DMS79 (cell line): Measurements from ENCODE around the gene FPGS.
"Not testable (repeated sequence)": the region's sequence is repeated elsewhere in the genome, so short reads cannot be mapped to it uniquely, and the experiment has no call there.

ENCODE experiments used
- DNase-seq: peaks from one replicate; lab custom pipeline; 2025; lab: John Stamatoyannopoulos, UW

The FPGS gene

DNA sequence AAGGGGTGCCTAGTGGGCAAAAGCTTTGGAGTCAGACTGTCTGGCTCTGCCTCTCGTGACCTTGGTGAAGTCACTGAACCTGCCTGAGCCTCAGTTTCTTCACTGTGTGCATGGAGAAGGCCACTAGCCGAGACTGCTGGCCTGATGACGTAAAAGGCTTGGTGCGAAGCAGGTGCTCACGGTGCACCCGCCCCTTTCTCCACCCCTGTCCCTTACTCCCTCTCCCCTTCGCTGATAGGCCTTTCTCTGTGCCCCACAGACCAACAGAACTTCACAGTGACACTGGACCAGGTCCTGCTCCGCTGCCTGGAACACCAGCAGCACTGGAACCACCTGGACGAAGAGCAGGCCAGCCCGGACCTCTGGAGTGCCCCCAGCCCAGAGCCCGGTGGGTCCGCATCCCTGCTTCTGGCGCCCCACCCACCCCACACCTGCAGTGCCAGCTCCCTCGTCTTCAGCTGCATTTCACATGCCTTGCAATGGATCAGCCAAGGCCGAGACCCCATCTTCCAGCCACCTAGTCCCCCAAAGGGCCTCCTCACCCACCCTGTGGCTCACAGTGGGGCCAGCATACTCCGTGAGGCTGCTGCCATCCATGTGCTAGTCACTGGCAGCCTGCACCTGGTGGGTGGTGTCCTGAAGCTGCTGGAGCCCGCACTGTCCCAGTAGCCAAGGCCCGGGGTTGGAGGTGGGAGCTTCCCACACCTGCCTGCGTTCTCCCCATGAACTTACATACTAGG is 10.4 kb downstream of the FPGS start:
- no peak for DNase-seq

GRCh38 chr9:127813686-127814226 is 11.1 kb downstream of the FPGS start:
- no peak for DNase-seq

- DNase-seq, result no peak
Observed at GRCh38 chr9:127814619-127815511, 12.2 kb downstream of the FPGS start.

DNA sequence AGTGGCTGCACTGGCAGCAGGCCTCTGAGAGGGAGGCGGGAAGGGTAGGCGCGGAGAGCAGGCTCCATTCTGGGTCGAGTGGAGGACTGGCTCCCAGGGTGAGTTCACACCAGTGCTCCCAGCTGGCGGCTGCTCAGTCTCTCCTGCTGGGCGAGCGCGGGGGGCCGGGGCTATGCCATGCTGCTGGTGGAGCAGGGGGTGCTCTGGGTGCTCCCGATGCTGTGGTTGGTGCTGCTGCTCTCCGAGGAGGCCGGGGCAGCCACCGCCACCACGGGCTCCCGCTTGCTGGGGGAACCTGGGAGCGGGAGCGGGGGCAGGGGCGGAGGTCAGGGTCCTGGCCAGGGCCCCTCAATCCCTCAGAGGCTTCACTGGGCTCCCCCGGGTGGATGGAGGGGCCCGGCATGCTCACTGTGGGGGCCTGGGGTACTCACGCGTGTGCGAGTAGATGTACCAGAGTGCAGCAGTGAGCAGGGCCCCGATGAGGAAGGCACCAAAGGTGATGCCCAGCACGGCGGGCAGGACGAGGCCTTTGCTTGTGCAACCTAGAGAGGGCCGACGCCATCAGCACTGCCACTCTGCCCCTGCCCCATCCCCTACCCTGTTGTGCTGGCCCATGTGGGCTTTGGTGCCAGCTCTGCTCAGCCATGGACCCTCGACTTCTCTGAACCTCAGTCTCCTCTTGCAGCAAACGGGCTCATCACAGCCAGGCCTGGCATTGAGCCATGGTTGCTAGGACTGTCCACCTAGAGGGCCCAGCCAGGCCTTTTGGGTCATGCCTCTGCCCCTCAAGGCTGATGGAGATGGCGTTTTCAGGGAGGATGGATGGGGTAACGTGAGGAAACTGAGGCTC is 13.1 kb downstream of the FPGS start:
- DNase-seq, result no peak

- no peak for DNase-seq
Observed at GRCh38 chr9:127816362-127816725, 13.7 kb downstream of the FPGS start.

DNA sequence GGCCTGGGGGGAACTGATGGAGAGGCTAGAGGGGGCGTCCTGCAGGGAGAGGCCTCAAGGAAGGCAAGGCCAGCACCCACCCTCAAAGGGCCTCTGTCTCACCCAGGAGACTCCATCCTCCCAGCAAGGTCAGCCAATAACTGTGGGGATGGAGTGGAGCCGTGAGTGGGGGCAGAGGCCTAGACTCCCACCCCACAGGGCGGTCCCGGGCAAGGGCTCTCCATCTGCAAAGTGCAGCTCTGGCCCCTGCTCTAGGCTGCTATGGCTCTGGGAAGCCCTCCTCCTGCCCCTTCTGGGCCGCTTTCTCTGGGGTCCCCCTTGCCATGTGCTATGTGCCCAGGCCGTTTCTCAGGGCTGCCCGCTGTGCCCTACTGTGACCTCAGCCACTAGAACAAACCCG is 14.0 kb downstream of the FPGS start:
- no peak for DNase-seq

DNA sequence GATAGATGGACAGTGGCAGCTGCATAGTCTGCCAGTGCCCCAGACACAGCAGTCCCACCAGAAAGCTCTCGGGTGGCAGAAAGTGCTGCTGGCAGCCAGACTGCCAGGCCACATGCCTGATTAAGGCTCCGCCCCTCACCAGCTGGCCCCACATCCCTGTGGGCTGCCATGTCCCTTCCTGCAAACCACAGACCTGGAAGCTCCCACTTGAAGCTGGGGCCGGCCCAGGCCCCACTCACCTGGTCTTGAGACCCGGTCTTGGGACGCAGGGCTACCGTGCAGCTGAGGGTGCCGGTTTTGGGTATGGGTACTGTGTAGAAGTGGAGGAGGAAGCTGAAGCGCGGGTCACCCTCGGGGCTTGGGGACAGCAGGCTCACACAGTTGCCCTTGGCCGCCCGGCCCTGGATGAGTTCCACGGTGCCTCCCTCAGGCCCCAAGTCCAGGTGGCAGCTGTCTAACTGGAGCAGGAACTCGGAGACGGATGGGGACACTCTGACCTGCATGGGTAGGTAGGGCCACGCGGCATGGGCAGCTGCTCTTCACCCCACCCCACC is 15.3 kb downstream of the FPGS start:
- no peak for DNase-seq

DNA sequence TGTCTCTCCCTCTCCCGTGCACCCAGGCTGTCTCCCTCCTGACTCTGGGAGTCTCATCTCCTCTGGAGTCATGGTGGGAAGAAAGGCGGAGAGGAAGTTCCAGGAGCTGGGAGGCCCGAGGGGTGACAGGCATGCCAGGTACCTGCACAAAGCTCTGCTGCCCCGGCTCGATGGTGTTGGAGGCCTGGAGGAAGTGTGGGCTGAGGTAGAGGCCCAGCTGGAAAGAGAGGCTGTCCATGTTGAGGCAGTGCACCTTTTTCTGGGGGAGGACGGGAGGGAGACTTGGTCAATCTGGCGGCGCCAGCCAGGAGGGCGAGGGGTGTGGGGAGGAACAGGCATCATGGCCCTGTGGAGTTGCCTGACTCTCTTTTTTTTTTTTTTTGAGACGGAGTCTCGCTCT is 15.9 kb downstream of the FPGS start:
- DNase-seq, result no peak

- no peak for DNase-seq
Observed at GRCh38 chr9:127822108-127822507, 19.4 kb downstream of the FPGS start.

DNA sequence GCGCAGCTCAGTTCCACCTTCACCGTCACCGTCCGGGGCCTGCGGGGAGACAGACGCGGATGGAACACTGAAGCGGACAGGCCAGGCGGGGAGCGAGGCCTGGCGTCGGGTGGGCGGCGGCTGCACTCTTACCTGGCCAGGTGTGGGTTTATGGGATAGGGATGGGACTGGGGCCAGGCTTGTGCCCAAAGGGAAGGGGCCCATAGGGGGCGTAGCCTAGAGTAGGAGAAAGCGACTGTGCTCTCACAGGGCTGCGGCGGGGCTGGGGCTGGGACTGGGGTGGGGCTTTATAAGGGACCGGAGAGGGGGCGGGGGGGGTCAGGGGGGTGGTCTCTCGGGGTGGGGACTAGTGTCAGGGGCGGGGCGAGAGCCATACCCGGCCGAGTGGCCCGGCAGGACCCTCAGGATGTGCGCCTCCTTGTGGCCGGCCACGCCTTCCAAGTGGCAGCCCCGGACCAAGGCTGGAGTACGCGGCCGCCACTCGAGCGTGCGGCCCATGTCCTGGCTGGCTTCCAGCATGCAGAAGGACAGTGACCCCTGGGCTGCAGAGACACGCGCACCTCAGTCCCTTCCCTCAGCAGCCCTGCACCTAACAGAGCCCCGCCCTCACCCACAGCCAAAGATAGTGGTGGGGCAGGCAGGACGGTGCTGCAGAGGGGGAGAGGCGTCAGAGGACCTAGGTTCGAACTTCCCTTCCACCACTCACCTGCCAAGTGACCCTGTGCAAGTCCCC is 22.8 kb downstream of the FPGS start:
- no peak for DNase-seq

- DNase-seq, result no peak
Observed at GRCh38 chr9:127826253-127826913, 23.7 kb downstream of the FPGS start.

DNA sequence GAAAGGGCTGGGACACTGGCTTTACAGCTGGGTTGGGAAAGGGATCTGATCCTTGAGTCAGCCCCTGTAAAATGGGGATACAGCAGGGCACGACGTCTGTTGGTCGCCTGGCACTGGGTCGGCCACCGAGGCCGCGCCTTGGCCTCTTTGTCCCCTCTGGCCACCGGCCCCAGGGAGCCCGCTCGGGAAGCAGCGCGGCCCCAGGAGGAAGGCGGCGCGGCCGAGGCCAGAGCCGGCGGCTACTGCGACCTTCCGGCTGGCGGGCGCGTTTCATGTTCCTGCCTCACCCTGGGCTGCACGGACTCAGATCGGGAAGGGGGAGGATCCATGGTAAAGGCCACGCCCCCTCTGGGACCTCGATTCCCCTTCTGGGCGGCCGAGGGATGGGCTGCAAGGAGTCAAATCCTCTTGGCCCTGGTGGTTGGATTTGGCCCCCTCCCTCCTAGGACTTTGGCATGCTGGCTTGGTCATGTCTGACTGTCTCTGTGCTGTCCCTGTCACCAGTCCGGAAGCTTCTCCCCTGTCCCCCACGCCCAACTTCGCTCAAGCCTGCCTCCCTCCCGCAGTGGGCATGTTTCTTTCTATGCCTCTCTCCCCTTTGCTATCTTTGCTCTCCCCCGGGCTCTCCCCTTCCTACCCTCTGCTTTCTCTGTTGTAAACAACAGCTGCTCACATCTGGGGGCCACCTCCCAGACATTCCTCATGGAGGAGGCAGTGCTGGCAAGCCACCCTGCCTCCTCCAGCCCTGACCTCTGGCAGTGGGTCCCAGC is 25.8 kb downstream of the FPGS start:
- no peak for DNase-seq

DNA sequence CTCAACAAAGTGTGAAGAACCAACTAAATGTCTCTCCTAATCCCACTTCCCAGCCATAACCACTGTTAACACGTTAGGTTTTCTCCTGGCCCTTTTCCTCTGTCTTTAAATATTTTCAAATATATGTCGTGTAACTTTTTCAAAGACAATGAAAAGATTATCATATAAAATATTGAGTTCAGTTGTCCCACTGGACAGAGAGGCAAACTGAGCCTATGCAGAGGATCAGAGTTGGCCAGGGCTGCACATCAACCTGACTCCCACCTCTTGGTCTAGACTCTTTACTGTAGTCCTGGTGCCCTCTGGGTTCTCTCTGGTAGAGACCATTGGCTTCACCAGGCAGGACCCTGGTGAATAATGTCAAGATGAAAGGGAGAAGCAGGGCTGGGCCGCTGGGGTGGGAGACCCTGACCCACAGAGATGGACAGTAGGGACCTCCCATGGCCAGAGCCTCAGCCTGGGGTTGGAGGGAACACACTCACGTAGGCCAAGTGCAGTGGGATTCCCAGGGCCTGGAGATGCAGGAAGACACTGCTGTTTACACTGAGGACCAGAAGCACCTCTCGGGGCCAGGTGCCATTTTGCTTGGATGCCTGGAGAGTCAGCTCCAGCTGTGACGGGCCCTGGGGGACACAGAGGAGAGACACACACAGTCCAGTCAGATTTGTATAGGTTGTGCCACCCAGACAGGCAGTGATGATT is 26.7 kb downstream of the FPGS start:
- no peak for DNase-seq

- DNase-seq, result no peak
Observed at GRCh38 chr9:127832248-127832647, 29.6 kb downstream of the FPGS start.

GRCh38 chr9:127833555-127833954 is 30.9 kb downstream of the FPGS start:
- no peak for DNase-seq

GRCh38 chr9:127835991-127836516 is 33.4 kb downstream of the FPGS start:
- DNase-seq, result no peak

DNA sequence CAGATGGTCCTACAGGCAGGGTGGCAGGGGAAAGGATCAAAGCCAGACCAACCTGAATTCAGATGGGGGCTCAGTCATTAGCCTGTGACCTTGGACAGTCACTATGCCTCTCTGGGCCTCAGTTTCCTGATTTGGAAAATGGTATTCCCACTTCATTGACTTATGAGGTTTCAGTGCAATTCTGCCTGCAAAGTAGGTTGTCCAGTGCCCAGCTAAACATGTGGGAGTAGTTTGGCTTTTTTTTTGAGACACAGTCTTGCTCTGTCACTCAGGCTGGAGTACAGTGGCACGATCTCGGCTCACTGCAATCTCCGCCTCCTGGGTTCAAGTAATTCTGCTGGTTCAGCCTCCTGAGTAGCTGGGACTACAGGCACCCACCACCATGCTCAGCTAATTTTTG is 33.9 kb downstream of the FPGS start:
- DNase-seq, result not testable (repeated sequence)

DNA sequence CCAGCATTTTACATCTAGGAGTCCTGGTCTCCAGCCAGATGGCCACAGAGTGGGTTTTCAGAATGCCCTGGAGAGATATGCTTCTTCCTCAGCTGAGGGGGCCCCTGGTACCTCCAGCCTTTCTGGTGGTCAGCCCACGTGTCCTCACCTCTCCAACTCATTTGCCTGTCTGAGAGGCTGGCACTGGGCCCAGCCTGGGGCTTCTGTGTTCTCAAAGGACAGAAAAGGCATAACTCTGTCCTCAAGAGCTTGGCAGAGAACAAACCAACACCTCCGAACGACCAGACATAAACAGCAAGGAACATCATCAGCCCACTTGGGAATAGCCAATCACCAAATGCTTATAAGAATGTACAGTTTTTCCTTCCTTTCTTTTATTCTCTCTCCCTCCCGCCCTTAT is 34.7 kb downstream of the FPGS start:
- DNase-seq, result peak; percentile 84
